Mucosa of descending colon (tissue), 3 donors: ENCODE results near the gene AGMAT. TPM values are rescaled to one million over a fixed set of nuclear protein-coding genes. Genes with fewer than 3 reads are reported as not detected.

Experiments
- ATAC-seq: fragments of 200-7000 bp; cut with Tn5 transposase; one replicate; pipeline ENCODE4 v1.9.1; 2020; ENCODE audit warnings: mild to moderate bottlenecking, moderate library complexity
- DNase-seq, 3 donors: peaks; one replicate each; pipeline ENCODE4 v3.0.0-alpha.2; 2020
- H3K36me3 ChIP-seq: fragments of 200-600 bp; one replicate; pipeline ENCODE4 v1.8.0; 2021; ENCODE audit warnings: low read depth, mild to moderate bottlenecking
- H3K4me1 ChIP-seq: fragments of 200-600 bp; one replicate; pipeline ENCODE4 v1.8.0; 2021; ENCODE audit warnings: low read depth, mild to moderate bottlenecking
- H3K4me3 ChIP-seq: fragments of 200-600 bp; one replicate; pipeline ENCODE4 v1.8.0; 2021; ENCODE audit warnings: mild to moderate bottlenecking
- H3K9me3 ChIP-seq: fragments of 200-600 bp; one replicate; pipeline ENCODE4 v1.8.0; 2021; ENCODE audit warnings: mild to moderate bottlenecking
- CTCF ChIP-seq: fragments of 200-600 bp; IDR thresholded peaks from one replicate; pipeline ENCODE4 v1.8.0; 2022; ENCODE audit warnings: antibody characterized with exemption, mild to moderate bottlenecking
- intact Hi-C, 2 donors: fragments of 100-400 bp; cut with DNase I in 1 of 2; cut with micrococcal nuclease in 1 of 2; formaldehyde crosslinking; loops; one replicate each; pipeline versions ENCODE4 v1.11.0 to v1.11.1; 2022; cut with DNase I, micrococcal nuclease
- total RNA-seq, 3 donors: library from RNA; stranded (reverse); fragmentation: NEBNext Ultra II Directional in 2 of 3; extraction: Animal tissue kit (Norgen Biotek cat#: 25700) in 2 of 3; gene quantifications; one replicate each; pipeline versions ENCODE4 v1.2.1 to v1.2.4, GENCODE V29; 2021 to 2023
- donor health status: DM: no; HTN: no; CAD: no; lungs with moderate emphysema.
- donor health status: DM: no; HTN: no; CAD: no.
- donor health status: DM: no; HTN: yes; CAD: no.

AGMAT gene
- total RNA-seq, 3 donors from 2014 or later = 8.4 to 21.4 (median 20.7) TPM

- peak overlapping the region; percentile 52 for H3K4me3 ChIP-seq
- peak; percentile 97 for ATAC-seq
- intact Hi-C loops = no loop called here
- H3K4me1 ChIP-seq = peaks cover 11% of the 10 kb centered on the region
- no peaks in the 10 kb centered on the region for H3K9me3 ChIP-seq
- peak; percentile 97 to 99 (median 97) for DNase-seq
- H3K36me3 ChIP-seq = no peaks in the 10 kb centered on the region
- no peak for TF ChIP-seq CTCF
Measured at GRCh38 chr1:15603050-15603965, 18.5 kb upstream of the AGMAT start.

- H3K9me3 ChIP-seq = no peaks in the 10 kb centered on the region
- H3K36me3 ChIP-seq = no peaks in the 10 kb centered on the region
- H3K4me3 ChIP-seq = no peak overlapping the region
- no peak for DNase-seq
- TF ChIP-seq CTCF = no peak
- no peak for ATAC-seq
- peaks cover 11% of the 10 kb centered on the region for H3K4me1 ChIP-seq
- intact Hi-C loops = no loop called here
Measured at GRCh38 chr1:15598436-15598835, 13.6 kb upstream of the AGMAT start.

- TF ChIP-seq CTCF = no peak
- Histone ChIP-seq H3K9me3 (no peaks in the 10 kb centered on the region), H3K36me3 (no peaks in the 10 kb centered on the region), H3K4me3 (no peak overlapping the region), H3K4me1 (no peaks in the 10 kb centered on the region)
- DNase-seq = no peak
- intact Hi-C loops = no loop called here
- ATAC-seq = no peak
Measured at GRCh38 chr1:15595809-15596617, 11.2 kb upstream of the AGMAT start.

- DNase-seq = no peak
- H3K4me3 ChIP-seq = no peak overlapping the region
- H3K9me3 ChIP-seq = no peaks in the 10 kb centered on the region
- intact Hi-C loops = no loop called here
- no peaks in the 10 kb centered on the region for H3K36me3 ChIP-seq
- no peak for ATAC-seq
- H3K4me1 ChIP-seq = no peaks in the 10 kb centered on the region
- TF ChIP-seq CTCF = no peak
Measured at GRCh38 chr1:15592285-15592684, 7.4 kb upstream of the AGMAT start.

- H3K36me3 ChIP-seq = no peaks in the 10 kb centered on the region
- no peak overlapping the region for H3K4me3 ChIP-seq
- H3K9me3 ChIP-seq = no peaks in the 10 kb centered on the region
- no peak for ATAC-seq
- H3K4me1 ChIP-seq = peaks cover 13% of the 10 kb centered on the region
- intact Hi-C loops = no loop called here
- no peak for TF ChIP-seq CTCF
- no peak for DNase-seq
Measured at GRCh38 chr1:15583016-15583706, 1.7 kb downstream of the AGMAT start.
